B cell (primary cell): ENCODE results near the gene LAGE3. TPM values are rescaled to one million over a fixed set of nuclear protein-coding genes. Genes with fewer than 3 reads are reported as not detected.
A peak's percentile ranks its signal among the peaks of the same experiment; 100 is the strongest.
"Not testable (repeated sequence)": the region's sequence is repeated elsewhere in the genome, so short reads cannot be mapped to it uniquely, and the experiment has no call there.

Source experiments
- ATAC-seq: fragments of 200-7000 bp; cut with Tn5 transposase; one replicate; pipeline ENCODE4 v1.10.0; 2021; ENCODE audit warnings: low read depth, mild to moderate bottlenecking, moderate number of reproducible peaks, moderate library complexity
- CTCF ChIA-PET: fragments of 350-600 bp; sonication (Branson Sonifier 250); formaldehyde crosslinking; loops from one replicate; lab custom pipeline; 2021; ENCODE audit warnings: antibody characterized with exemption, inconsistent platforms; lab: Charles Lee
- POLR2A ChIA-PET: fragments of 350-600 bp; sonication (Branson Sonifier 250); formaldehyde crosslinking; loops from one replicate; lab custom pipeline; 2021; ENCODE audit warnings: antibody characterized with exemption; lab: Charles Lee
- DNase-seq: peaks from one replicate; pipeline ENCODE4 v3.0.0; 2013
- H2AFZ ChIP-seq: 2 replicates; pipeline ENCODE4 v1.6.1; 2012; ENCODE audit warnings: mild to moderate bottlenecking, low read depth, low read length; ENCODE audit not compliant: insufficient read depth, poor library complexity, severe bottlenecking
- H3K27ac ChIP-seq, 2 donors: 1 replicate in 1 of 2; 2 replicates in 1 of 2; pipeline ENCODE4 v1.5.1; 2012 to 2013; ENCODE audit warnings: low read length in 2 of 2, mild to moderate bottlenecking in 2 of 2, moderate library complexity in 1 of 2
- H3K27me3 ChIP-seq, 4 experiments: fragments of 200-600 bp in 1 of 4; sonication (generic) in 1 of 4; replicated peaks in 1 of 4; 1 replicate in 2 of 4; 2 replicates in 2 of 4; pipeline versions ENCODE4 v1.6.1 to v1.7.0; 2013 to 2016; ENCODE audit warnings: low read length in 3 of 4, mild to moderate bottlenecking in 2 of 4, mixed read lengths in 1 of 4, moderate library complexity in 1 of 4; ENCODE audit not compliant: insufficient read depth in 4 of 4, control insufficient read depth in 3 of 4; ENCODE audit errors: control extremely low read depth in 1 of 4
- H3K36me3 ChIP-seq, 2 experiments: replicated peaks in 1 of 2; 1 replicate in 1 of 2; 2 replicates in 1 of 2; pipeline versions ENCODE4 v1.6.1 to v1.7.1; 2013; ENCODE audit warnings: low read length in 1 of 2; ENCODE audit not compliant: insufficient read depth in 2 of 2, control insufficient read depth in 1 of 2; ENCODE audit errors: control extremely low read depth in 1 of 2, extremely low read depth in 1 of 2
- H3K4me1 ChIP-seq, 2 donors: fragments of 200-600 bp in 1 of 2; sonication (generic) in 1 of 2; 1 replicate in 1 of 2; 2 replicates in 1 of 2; pipeline versions ENCODE4 v1.5.1 to v1.6.1; 2013 to 2017; ENCODE audit warnings: low read length in 2 of 2; ENCODE audit not compliant: control insufficient read depth in 2 of 2, insufficient read depth in 2 of 2
- H3K4me2 ChIP-seq: replicated peaks from 2 replicates; pipeline ENCODE3; 2012; ENCODE audit warnings: mild to moderate bottlenecking, low read depth, low read length; ENCODE audit not compliant: poor library complexity, severe bottlenecking
- H3K4me3 ChIP-seq, 5 experiments: fragments of 200-600 bp in 1 of 5; sonication (generic) in 1 of 5; 1 replicate in 3 of 5; 2 replicates in 2 of 5; pipeline versions ENCODE4 v1.5.1 to v1.7.0; 2011 to 2016; ENCODE audit warnings: low read length in 4 of 5, mild to moderate bottlenecking in 4 of 5, low read depth in 2 of 5, control low read depth in 1 of 5, moderate library complexity in 1 of 5; ENCODE audit not compliant: insufficient read depth in 1 of 5; ENCODE audit errors: control extremely low read depth in 1 of 5, extremely low read depth in 1 of 5
- H3K79me2 ChIP-seq: fragments of 200-600 bp; sonication (generic); one replicate; pipeline ENCODE4 v1.6.0; 2016; ENCODE audit warnings: low read length; ENCODE audit not compliant: control insufficient read depth, insufficient read depth
- H3K9ac ChIP-seq: fragments of 200-600 bp; sonication (generic); 2 replicates; pipeline ENCODE4 v1.6.1; 2017; ENCODE audit warnings: mild to moderate bottlenecking, low read length, moderate library complexity
- H3K9me3 ChIP-seq, 3 donors: one replicate each; pipeline versions ENCODE4 v1.6.1 to v1.7.1; 2013; ENCODE audit warnings: low read length in 2 of 3; ENCODE audit not compliant: control insufficient read depth in 2 of 3, insufficient read depth in 1 of 3; ENCODE audit errors: control extremely low read depth in 1 of 3
- H4K20me1 ChIP-seq: 2 replicates; pipeline ENCODE4 v1.6.0; 2012; ENCODE audit warnings: mild to moderate bottlenecking, low read length; ENCODE audit not compliant: insufficient read depth, control insufficient read depth, poor library complexity, severe bottlenecking
- H3K27ac Mint-ChIP-seq: one replicate; pipeline ENCODE4 v1.8.0; 2021; ENCODE audit warnings: mixed read lengths
- H3K27me3 Mint-ChIP-seq: one replicate; pipeline ENCODE4 v1.8.0; 2021; ENCODE audit warnings: mixed read lengths
- H3K4me1 Mint-ChIP-seq: one replicate; pipeline ENCODE4 v1.8.0; 2021; ENCODE audit warnings: mixed read lengths
- H3K4me3 Mint-ChIP-seq: one replicate; pipeline ENCODE4 v1.8.0; 2021; ENCODE audit warnings: mixed read lengths
- H3K9me3 Mint-ChIP-seq: one replicate; pipeline ENCODE4 v1.8.0; 2022; ENCODE audit warnings: mixed read lengths; ENCODE audit not compliant: insufficient read depth
- EZH2 ChIP-seq: IDR thresholded peaks from 2 replicates; pipeline ENCODE4 v1.6.1; 2012; ENCODE audit warnings: borderline replicate concordance, low read depth, mild to moderate bottlenecking, moderate library complexity, low read length; ENCODE audit not compliant: insufficient read depth, poor library complexity, severe bottlenecking
- WGBS: methylation state at CpG from one replicate; pipeline ENCODE4 v1.1.5; 2013; ENCODE audit warnings: missing lambda C conversion rate; ENCODE audit not compliant: insufficient coverage; 5-methylcytosine and 5-hydroxymethylcytosine counted together
- intact Hi-C: fragments of 100-400 bp; cut with micrococcal nuclease; formaldehyde crosslinking; loops from one replicate; pipeline ENCODE4 v1.10.0; 2022
- polyA plus RNA-seq: library from polyadenylated mRNA; depleted of rRNA; stranded (reverse); fragments of >200 nt; gene quantifications from 2 replicates; pipeline ENCODE4 v1.2.3, GENCODE V29; 2012
- total RNA-seq, 2 donors: library from RNA; stranded (reverse); fragments of 120-200 nt in 1 of 2; gene quantifications; 1 replicate in 1 of 2; 2 replicates in 1 of 2; pipeline versions ENCODE4 v1.2.3 to v1.2.4, GENCODE V29; 2013 to 2022

The LAGE3 gene
- total and polyA plus RNA-seq, 2 donors (not counting 1 experiment from before 2014, with no cell fraction given) = 17.0 to 19.9 TPM

GRCh38 chrX:154496591-154497137 lies 17.6 kb upstream of the LAGE3 start:
- H2AFZ ChIP-seq, H3K4me1 Mint-ChIP-seq, H3K36me3 ChIP-seq, ATAC-seq, H3K4me3 Mint-ChIP-seq, DNase-seq, H4K20me1 ChIP-seq, H3K9ac ChIP-seq, intact Hi-C loops, H3K4me3 ChIP-seq, H3K27me3 ChIP-seq, H3K27me3 Mint-ChIP-seq, H3K27ac ChIP-seq, H3K79me2 ChIP-seq, H3K9me3 Mint-ChIP-seq, H3K4me2 ChIP-seq, H3K9me3 ChIP-seq: not testable (repeated sequence)
- POLR2A ChIA-PET = interaction anchor here (0.7 kb wide), 1 partner anchor 18 kb away, joined by 3 read pairs; no protein-coding TSS in a partner anchor
- H3K4me1 ChIP-seq = peaks cover 0 to 11% of the 10 kb centered on the region in 2 donors
- CTCF ChIA-PET = interaction anchor here (1.0 kb wide), 1 partner anchor 30 kb away, joined by 3 read pairs; no protein-coding TSS in a partner anchor
- WGBS = no CpG with 5 or more reads among the region's 4 CpGs
- H3K27ac Mint-ChIP-seq = peak overlapping the region; percentile 6

- ChIA-PET CTCF (no interaction called here), POLR2A (no interaction called here)
- ATAC-seq (no peak), DNase-seq (no peak)
- peaks cover 0 to 17% of the 10 kb centered on the region in 2 donors for H3K4me1 ChIP-seq
- no peak overlapping the region for H2AFZ ChIP-seq
- H3K9ac ChIP-seq = no peak overlapping the region
- WGBS = no CpG with 5 or more reads among the region's 6 CpGs
- no peaks in the 10 kb centered on the region for H3K79me2 ChIP-seq
- H3K27me3 ChIP-seq = no peaks in the 10 kb centered on the region
- no peaks in the 10 kb centered on the region for H3K9me3 ChIP-seq
- H3K36me3 ChIP-seq = no peaks in the 10 kb centered on the region
- H3K27ac ChIP-seq = no peak overlapping the region
- H3K4me3 ChIP-seq = no peak overlapping the region
- H3K4me2 ChIP-seq = no peak overlapping the region
- peaks cover 11% of the 10 kb centered on the region for H3K4me1 Mint-ChIP-seq
- no peak overlapping the region for H3K4me3 Mint-ChIP-seq
- no peaks in the 10 kb centered on the region for H4K20me1 ChIP-seq
- no peaks in the 10 kb centered on the region for H3K9me3 Mint-ChIP-seq
- no peaks in the 10 kb centered on the region for H3K27me3 Mint-ChIP-seq
- intact Hi-C loops = no loop called here
- no peak overlapping the region for H3K27ac Mint-ChIP-seq
- no peak for TF ChIP-seq EZH2
Observed at GRCh38 chrX:154495472-154495922, 16.4 kb upstream of the LAGE3 start.
